GM19372 (cell line): ENCODE measurements around the gene ATP5MK.
A peak's percentile ranks its signal among the peaks of the same experiment; 100 is the strongest.
"Not testable (repeated sequence)": the region's sequence is repeated elsewhere in the genome, so short reads cannot be mapped to it uniquely, and the experiment has no call there.

Experiments
- ATAC-seq: cut with Tn5 transposase; IDR thresholded peaks from one replicate; pipeline ENCODE4 v1.9.1; 2021; ENCODE audit warnings: mild to moderate bottlenecking, low read depth, moderate library complexity; ENCODE audit not compliant: unreplicated experiment

ATP5MK gene

GRCh38 chr10:103396067-103396788 lies at the start of gene ATP5MK, which contains the start of gene PDCD11:
Gene ATP5MK, minus strand, starts transcription at chr10:103396475. Its CDS starts 4,018 bp downstream, at chr10:103392457.
Gene PDCD11, plus strand, starts transcription at chr10:103396626. Its CDS starts 1,801 bp downstream, at chr10:103398427.
- ATAC-seq = peak; percentile 99

GRCh38 chr10:103445366-103445765 lies 49.1 kb upstream of the ATP5MK start:
- ATAC-seq = no peak

GRCh38 chr10:103444478-103444877 lies 48.2 kb upstream of the ATP5MK start:
- no peak for ATAC-seq

- ATAC-seq = no peak
Measured at GRCh38 chr10:103443475-103444185, 47.4 kb upstream of the ATP5MK start.

- ATAC-seq = no peak
Measured at GRCh38 chr10:103442031-103442461, 45.8 kb upstream of the ATP5MK start.

- no peak for ATAC-seq
Measured at GRCh38 chr10:103441611-103442010, 45.3 kb upstream of the ATP5MK start.

- no peak for ATAC-seq
Measured at GRCh38 chr10:103441206-103441605, 44.9 kb upstream of the ATP5MK start.

- no peak for ATAC-seq
Measured at GRCh38 chr10:103440416-103440815, 44.1 kb upstream of the ATP5MK start.

GRCh38 chr10:103439776-103440175 lies 43.5 kb upstream of the ATP5MK start:
- no peak for ATAC-seq

GRCh38 chr10:103433858-103434257 lies 37.6 kb upstream of the ATP5MK start:
- ATAC-seq = no peak

- no peak for ATAC-seq
Measured at GRCh38 chr10:103431902-103432301, 35.6 kb upstream of the ATP5MK start.

- ATAC-seq = no peak
Measured at GRCh38 chr10:103429647-103430046, 33.4 kb upstream of the ATP5MK start.

- ATAC-seq = no peak
Measured at GRCh38 chr10:103428989-103429643, 32.8 kb upstream of the ATP5MK start.

GRCh38 chr10:103427866-103428265 lies 31.6 kb upstream of the ATP5MK start:
- ATAC-seq = no peak

- ATAC-seq = no peak
Measured at GRCh38 chr10:103423748-103424147, 27.5 kb upstream of the ATP5MK start.

GRCh38 chr10:103419101-103419500 lies 22.8 kb upstream of the ATP5MK start:
- ATAC-seq = no peak

- ATAC-seq = no peak
Measured at GRCh38 chr10:103417601-103418000, 21.3 kb upstream of the ATP5MK start.

GRCh38 chr10:103417148-103417469 lies 20.8 kb upstream of the ATP5MK start:
- ATAC-seq = not testable (repeated sequence)

- no peak for ATAC-seq
Measured at GRCh38 chr10:103416436-103417147, 20.3 kb upstream of the ATP5MK start.

- no peak for ATAC-seq
Measured at GRCh38 chr10:103415581-103415980, 19.3 kb upstream of the ATP5MK start.

- ATAC-seq = no peak
Measured at GRCh38 chr10:103413564-103413963, 17.3 kb upstream of the ATP5MK start.
